OCI-LY1 (cell line): ENCODE measurements around the gene EIF1AD.

ENCODE experiments used
- EZH2 ChIP-seq: fragments of 200-600 bp; sonication (generic), shearing (Covaris generic); IDR thresholded peaks from 2 replicates; pipeline ENCODE4 v1.8.0; 2017; ENCODE audit warnings: borderline replicate concordance, mixed run types, mild to moderate bottlenecking, antibody characterized with exemption, low read length, moderate library complexity, mixed read lengths
- TF ChIP-seq, protein P1 (sequence below): fragments of 200-600 bp; sonication (generic), shearing (Covaris generic); IDR thresholded peaks from 2 replicates; pipeline ENCODE4 v1.5.1; 2017; ENCODE audit warnings: mild to moderate bottlenecking, antibody characterized with exemption, low read length, moderate library complexity, mixed read lengths

DNA sequence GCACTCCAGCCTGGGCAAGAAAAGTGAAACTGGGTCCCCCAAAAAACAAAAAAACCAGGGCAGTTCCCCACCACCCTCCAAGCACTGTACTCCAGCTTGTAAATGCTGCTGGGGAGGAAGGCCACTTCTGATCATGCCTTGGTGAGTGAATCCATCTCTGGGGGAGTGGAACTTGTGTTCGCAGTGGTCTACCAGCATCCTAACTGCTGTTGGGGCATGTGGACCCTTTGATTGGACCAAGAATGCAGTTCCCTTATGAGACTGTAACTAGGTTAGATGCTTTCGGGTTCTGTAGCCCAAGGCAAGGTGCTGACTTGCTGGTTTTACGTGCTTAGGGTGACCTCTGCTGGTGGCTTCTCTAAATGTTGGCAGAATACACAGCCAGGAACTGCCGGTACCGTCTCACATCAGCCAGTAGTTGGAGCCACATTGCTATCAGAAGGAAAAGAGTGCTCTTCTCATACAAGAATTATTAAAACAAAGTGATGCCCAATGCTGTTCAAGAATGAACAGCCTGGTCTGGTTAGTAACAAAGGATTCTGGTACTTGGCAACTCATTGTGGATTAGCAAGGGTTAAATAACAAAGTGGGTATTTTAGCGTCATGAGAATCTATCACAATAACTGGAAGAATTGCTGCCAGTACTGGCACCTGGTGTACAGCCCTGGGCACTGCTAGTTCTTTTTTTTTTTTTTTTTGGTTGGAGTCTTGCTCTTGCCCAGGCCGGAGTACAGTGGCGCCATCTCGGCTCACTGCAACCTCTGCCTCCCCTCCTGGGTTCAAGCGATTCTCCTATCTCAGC is 13.0 kb downstream of the EIF1AD start:
- TF ChIP-seq, protein P1, sequence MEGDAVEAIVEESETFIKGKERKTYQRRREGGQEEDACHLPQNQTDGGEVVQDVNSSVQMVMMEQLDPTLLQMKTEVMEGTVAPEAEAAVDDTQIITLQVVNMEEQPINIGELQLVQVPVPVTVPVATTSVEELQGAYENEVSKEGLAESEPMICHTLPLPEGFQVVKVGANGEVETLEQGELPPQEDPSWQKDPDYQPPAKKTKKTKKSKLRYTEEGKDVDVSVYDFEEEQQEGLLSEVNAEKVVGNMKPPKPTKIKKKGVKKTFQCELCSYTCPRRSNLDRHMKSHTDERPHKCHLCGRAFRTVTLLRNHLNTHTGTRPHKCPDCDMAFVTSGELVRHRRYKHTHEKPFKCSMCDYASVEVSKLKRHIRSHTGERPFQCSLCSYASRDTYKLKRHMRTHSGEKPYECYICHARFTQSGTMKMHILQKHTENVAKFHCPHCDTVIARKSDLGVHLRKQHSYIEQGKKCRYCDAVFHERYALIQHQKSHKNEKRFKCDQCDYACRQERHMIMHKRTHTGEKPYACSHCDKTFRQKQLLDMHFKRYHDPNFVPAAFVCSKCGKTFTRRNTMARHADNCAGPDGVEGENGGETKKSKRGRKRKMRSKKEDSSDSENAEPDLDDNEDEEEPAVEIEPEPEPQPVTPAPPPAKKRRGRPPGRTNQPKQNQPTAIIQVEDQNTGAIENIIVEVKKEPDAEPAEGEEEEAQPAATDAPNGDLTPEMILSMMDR = peak; percentile 100
- no peak for TF ChIP-seq EZH2
